BJ (cell line): ENCODE results near the gene TBC1D30. TPM values are rescaled to one million over a fixed set of nuclear protein-coding genes. Genes with fewer than 3 reads are reported as not detected.

ENCODE experiments used
- CTCF ChIA-PET: fragments of 350-600 bp; formaldehyde crosslinking; extraction: SDS; loops from one replicate; lab custom pipeline; 2021; ENCODE audit warnings: antibody characterized with exemption, inconsistent platforms; lab: Yijun Ruan, JAX
- POLR2A ChIA-PET: fragments of 300-600 bp; sonication (Branson Sonifier 250); formaldehyde crosslinking; extraction: SDS; loops from one replicate; lab custom pipeline; 2021; ENCODE audit warnings: antibody characterized with exemption; lab: Charles Lee
- DNase-seq: peaks from one replicate; pipeline ENCODE4 v3.0.0-alpha.2; 2011; ENCODE audit warnings: low read depth
- H3K27me3 ChIP-seq: 2 replicates; pipeline ENCODE4 v1.6.0; 2011; ENCODE audit warnings: low read length; ENCODE audit not compliant: control insufficient read depth, insufficient read depth
- H3K36me3 ChIP-seq: 2 replicates; pipeline ENCODE4 v1.5.1; 2011; ENCODE audit warnings: low read length; ENCODE audit not compliant: control insufficient read depth, insufficient read depth
- H3K4me3 ChIP-seq: 2 replicates; pipeline ENCODE4 v1.5.1; 2011; ENCODE audit warnings: low read depth, mild to moderate bottlenecking, control low read depth, low read length
- polyA plus RNA-seq: library from polyadenylated mRNA; depleted of rRNA; stranded (reverse); fragments of >200 nt; gene quantifications from 2 replicates; pipeline ENCODE4 v1.2.3, GENCODE V29; 2011
- TF ChIP-seq, protein P1 (sequence below): IDR thresholded peaks from 2 replicates; pipeline ENCODE4 v1.5.1; 2011; ENCODE audit warnings: low read depth, mild to moderate bottlenecking, control low read depth, inconsistent platforms, low read length, moderate library complexity; ENCODE audit not compliant: insufficient read depth

TBC1D30 gene
- polyA plus RNA-seq, 1 experiment, result 0.22 TPM

DNA sequence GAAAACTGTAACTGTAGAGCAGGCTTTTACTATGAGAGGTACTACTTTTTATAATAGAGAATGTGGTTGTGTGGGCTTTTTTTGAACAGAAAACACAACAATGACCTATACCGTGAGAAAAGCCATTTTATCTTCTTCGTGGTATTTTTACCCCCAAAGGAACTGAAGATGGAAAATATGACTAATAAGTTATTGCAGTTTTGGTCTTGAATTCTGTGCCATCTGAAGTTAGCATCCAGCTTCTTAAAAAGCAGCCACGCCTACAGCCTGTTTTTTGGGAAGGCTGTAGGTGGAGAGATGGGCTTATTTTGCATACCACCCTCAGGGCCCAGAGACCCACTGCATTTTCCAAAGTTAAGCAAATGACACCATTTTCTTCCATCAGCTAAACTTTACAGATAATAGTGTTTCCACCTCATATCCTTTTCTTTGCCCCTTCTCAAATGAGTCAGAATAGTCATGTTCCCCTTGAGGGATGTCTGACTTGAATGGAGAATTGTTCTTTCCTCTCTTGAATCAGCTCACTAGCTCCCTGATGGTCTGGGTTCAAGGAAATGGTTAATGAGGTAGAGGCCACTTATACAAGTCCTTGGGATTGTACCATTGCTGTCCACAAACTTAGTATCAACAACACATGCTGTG is 53.0 kb downstream of the TBC1D30 start:
- Histone ChIP-seq H3K36me3 (no peaks in the 10 kb centered on the region), H3K27me3 (peaks cover 7% of the 10 kb centered on the region), H3K4me3 (no peak overlapping the region)
- ChIA-PET CTCF (no interaction called here), POLR2A (no interaction called here)
- TF ChIP-seq, protein P1, sequence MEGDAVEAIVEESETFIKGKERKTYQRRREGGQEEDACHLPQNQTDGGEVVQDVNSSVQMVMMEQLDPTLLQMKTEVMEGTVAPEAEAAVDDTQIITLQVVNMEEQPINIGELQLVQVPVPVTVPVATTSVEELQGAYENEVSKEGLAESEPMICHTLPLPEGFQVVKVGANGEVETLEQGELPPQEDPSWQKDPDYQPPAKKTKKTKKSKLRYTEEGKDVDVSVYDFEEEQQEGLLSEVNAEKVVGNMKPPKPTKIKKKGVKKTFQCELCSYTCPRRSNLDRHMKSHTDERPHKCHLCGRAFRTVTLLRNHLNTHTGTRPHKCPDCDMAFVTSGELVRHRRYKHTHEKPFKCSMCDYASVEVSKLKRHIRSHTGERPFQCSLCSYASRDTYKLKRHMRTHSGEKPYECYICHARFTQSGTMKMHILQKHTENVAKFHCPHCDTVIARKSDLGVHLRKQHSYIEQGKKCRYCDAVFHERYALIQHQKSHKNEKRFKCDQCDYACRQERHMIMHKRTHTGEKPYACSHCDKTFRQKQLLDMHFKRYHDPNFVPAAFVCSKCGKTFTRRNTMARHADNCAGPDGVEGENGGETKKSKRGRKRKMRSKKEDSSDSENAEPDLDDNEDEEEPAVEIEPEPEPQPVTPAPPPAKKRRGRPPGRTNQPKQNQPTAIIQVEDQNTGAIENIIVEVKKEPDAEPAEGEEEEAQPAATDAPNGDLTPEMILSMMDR, result no peak
- DNase-seq, result no peak

DNA sequence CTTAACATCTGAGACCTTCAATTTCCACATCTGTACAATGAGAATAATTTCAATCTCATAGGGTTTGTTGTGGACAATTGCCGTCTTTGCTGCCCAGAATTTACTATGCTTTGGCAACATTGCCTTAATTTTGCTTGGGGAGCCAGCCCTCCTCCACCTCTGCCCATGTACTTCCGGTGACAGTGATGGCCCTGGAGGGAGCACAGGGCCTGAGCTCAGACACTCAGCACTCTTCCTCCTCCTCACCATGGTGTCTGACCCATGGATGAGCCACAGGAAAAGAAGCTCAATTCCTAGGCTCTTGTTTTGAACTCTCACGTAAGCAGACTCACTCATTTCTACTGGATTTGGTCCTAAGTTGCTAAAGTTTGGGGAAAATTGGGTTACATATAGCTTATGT is 58.2 kb downstream of the TBC1D30 start:
- ChIA-PET CTCF (interaction anchor here (1.0 kb wide), 1 partner anchor 8 kb away, joined by 4 read pairs; no protein-coding TSS in a partner anchor), POLR2A (no interaction called here)
- DNase-seq, result no peak
- Histone ChIP-seq H3K36me3 (no peaks in the 10 kb centered on the region), H3K4me3 (no peak overlapping the region), H3K27me3 (peaks cover 4% of the 10 kb centered on the region)
- TF ChIP-seq, protein P1, result no peak

DNA sequence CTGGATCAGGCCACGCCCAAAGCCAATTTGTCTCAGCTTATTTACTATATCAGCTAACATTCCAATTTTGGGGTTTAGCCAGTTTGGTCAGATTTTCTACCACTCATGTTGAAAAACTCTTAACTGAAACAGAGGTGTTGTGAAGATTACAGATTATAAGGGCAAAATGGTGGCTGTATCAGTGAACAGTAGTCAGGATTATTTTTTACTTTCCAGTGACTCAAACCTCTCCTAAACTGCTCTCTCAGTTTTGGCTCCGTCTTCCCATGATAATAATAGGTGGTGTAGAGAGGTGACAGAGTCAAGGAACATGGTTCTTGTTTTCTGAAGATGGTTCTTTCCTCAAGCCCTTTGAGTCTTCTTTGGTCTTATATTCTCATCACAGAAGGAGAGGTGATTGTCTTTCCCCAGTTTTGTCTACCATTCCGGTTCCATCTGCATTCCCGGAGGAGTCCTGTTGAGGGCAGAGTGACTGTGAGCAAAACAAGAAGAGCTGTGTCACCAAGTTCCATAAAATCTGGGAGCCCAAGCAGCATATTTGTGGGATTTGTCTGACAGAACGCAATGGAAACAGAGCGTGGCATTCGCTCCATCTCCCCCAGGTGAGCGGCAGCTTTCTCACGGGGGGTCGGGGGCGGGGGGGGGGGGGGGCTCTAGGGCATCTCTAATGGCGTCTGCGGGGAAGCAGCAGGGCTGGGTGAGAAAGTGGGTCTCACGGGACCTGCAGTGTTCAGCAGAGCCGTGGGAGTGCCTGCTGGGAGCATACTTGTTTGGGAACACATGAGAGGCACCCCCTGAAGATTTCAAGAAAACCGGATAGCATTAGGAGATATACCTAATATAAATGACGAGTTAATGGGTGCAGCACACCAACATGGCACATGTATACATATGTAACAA is 59.1 kb downstream of the TBC1D30 start:
- DNase-seq, result no peak
- Histone ChIP-seq H3K4me3 (no peak overlapping the region), H3K27me3 (peaks cover 4% of the 10 kb centered on the region), H3K36me3 (no peaks in the 10 kb centered on the region)
- CTCF ChIA-PET, result interaction anchor here (0.6 to 1.2 kb wide), 3 partner anchors 7 to 310 kb away, joined by 3 to 4 read pairs (median 3); no protein-coding TSS in a partner anchor
- POLR2A ChIA-PET, result no interaction called here
- TF ChIP-seq, protein P1, result no peak

DNA sequence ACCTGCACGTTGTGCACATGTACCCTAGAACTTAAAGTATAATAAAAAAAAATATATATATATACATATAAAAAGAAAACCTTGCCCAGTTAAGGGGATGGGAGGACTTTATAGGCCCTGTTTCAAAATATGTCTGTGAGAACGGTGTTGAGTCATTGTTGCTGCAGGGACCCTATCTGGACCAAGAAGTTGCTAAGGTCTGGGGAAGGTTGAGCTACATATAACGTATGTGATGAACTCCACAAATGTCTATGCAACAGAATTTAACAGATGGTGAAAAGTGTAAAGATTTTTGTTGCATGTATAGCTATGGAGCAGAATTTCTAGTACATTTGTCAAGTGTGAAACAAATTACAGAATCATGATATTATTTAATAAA is 59.7 kb downstream of the TBC1D30 start:
- ChIA-PET CTCF (interaction anchor here (0.6 to 1.2 kb wide), 3 partner anchors 15 to 309 kb away, joined by 3 read pairs; no protein-coding TSS in a partner anchor), POLR2A (no interaction called here)
- no peak for DNase-seq
- Histone ChIP-seq H3K36me3 (no peaks in the 10 kb centered on the region), H3K27me3 (peaks cover 4% of the 10 kb centered on the region), H3K4me3 (no peak overlapping the region)
- TF ChIP-seq, protein P1, result no peak

DNA sequence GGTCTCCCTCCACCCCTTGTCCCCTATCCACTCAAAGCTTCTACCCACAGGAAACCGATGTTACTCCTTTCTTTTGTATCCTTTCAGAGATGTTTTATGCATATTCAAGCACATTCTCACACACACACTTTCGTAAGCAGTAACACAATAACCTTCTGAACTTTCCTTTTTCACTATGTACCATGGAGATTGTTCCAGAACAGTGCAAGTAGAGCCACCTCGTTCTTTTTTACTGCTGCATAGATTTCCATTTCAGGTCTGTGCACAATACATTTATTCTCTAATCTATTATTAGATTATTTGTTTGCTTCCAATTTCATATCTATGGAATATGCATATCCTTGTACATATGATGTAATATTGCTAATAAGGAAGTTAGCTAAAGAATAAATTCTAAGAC is 60.3 kb downstream of the TBC1D30 start:
- CTCF ChIA-PET, result interaction anchor here (1.0 to 1.2 kb wide), 2 partner anchors 16 to 239 kb away, joined by 3 read pairs; no protein-coding TSS in a partner anchor
- POLR2A ChIA-PET, result no interaction called here
- no peak for DNase-seq
- TF ChIP-seq, protein P1, result no peak
- Histone ChIP-seq H3K4me3 (no peak overlapping the region), H3K36me3 (no peaks in the 10 kb centered on the region), H3K27me3 (peaks cover 8% of the 10 kb centered on the region)
